HG03039 (cell line): Measurements from ENCODE around the gene ANGPT4.

ENCODE experiments used
- ATAC-seq: cut with Tn5 transposase; IDR thresholded peaks from one replicate; pipeline ENCODE4 v1.9.1; 2021; ENCODE audit warnings: mild to moderate bottlenecking, moderate library complexity; ENCODE audit not compliant: unreplicated experiment

ANGPT4 gene

GRCh38 chr20:942611-943010 is 26.5 kb upstream of the ANGPT4 start:
- ATAC-seq = no peak

DNA sequence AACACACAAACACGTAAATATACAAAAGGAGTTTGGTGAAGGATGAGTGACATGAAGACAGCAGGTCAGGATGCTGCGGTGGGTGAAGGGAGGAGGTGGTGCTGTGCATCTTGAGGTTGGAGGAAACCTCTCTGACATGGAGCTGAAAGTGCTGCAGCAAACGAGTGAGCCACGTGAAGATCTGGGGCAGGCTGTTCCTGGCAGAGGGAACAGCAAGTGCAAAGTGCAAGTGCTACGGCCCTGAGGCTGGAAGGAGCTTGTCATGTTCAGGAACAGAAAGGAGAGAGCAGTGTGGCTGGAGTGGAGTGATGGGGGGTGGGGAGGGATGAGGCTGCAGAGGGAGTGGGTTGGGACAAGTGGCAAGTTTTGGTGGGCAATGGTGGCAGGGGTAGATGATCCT is 24.8 kb upstream of the ANGPT4 start:
- no peak for ATAC-seq

DNA sequence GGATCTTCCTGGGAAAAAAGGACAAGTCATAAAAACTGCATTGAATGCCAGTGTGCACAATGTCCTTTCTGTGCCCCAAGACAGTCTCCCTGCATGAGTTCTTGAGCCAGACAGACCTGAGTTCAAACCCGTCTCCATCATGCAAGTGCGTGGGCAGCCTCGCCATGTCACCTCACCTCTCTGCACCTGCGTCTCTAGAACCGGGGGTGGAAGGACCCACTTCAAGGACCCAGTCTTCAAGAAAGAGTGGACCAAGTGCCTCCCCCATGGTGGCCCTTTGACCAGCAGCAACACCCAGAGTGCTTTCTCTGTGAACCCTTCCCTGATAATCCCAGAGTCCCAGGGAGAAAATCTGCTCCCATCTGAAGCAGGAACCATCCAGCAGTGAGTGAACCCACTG is 23.5 kb upstream of the ANGPT4 start:
- no peak for ATAC-seq

GRCh38 chr20:934186-934840 is 18.2 kb upstream of the ANGPT4 start:
- ATAC-seq = no peak

DNA sequence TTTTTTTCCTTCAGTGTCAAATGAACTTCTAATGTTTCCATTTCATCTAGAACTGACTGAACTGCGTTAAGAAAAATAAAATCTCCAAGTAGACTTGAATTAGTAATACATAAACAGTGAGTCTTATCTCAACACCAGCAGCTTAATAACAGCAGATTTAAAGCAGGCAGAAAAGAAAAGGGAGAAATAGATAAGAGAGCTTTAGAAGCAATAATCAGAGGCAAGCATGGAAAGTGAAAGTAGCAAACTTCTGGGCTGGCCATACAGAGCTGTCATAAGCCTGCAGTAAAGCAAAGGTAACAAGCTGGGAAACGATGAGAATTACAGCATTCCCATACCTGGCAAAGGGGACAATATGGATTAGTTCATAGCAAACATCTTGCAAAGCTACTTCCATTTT is 16.9 kb upstream of the ANGPT4 start:
- no peak for ATAC-seq

DNA sequence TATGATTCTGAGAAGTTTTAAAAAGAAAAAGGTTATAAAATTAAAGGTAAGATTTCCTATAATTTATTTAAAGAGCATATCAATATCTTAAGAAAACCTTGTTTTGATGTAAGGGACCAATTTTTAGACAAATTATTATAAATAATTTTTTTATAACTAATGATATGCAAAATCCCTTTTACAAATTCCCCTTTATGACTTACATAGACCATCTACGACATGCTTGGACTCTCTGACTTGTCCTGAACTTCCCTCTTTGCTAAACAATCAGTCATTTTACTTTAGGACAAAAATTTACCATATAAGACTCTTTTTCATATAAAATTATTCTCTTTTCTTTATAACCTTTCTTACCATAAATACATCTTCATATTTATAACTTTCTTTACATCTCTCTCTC is 15.3 kb upstream of the ANGPT4 start:
- no peak for ATAC-seq

DNA sequence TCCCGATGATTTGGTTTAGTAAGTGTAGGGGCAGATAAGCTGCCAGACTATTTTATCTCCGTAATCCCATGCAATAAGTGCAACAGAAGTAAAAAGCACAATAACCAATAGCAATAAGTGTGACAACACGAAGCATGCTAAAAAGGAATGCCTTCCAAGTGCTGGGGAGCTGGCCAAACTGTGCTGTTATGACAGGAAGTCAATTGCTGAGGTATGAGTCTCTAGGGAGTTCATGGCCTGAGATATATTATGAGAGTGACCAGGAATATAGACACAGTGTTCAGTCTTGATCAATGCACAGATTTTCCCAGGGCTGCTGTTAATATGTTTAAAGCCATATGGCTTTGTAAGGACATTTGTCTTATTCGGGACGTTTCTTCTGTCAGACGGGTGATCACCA is 10.5 kb upstream of the ANGPT4 start:
- no peak for ATAC-seq

GRCh38 chr20:925516-925915 is 9.4 kb upstream of the ANGPT4 start:
- ATAC-seq = no peak

GRCh38 chr20:924639-925038 is 8.5 kb upstream of the ANGPT4 start:
- no peak for ATAC-seq

DNA sequence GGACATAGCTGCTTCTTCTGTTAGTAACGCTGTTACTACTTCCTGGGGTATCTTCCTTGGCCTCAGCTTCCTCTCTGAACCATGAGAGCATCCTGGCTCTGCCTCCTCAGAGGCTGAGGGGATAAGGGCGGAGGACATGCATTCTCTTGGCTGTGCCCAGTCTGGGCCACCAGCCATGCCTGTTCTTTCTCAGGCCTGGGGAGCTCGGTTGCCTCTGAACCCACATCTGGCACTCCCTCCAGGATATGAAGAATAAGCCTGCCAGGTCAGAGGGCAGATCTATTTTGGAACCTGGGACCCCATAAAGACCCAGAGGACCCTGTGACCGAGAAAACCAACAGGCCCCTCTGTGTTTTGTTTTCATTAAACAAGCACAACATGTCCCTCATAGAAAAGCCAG is 6.6 kb upstream of the ANGPT4 start:
- no peak for ATAC-seq

- no peak for ATAC-seq
Measured at GRCh38 chr20:921068-921467, 4.9 kb upstream of the ANGPT4 start.

DNA sequence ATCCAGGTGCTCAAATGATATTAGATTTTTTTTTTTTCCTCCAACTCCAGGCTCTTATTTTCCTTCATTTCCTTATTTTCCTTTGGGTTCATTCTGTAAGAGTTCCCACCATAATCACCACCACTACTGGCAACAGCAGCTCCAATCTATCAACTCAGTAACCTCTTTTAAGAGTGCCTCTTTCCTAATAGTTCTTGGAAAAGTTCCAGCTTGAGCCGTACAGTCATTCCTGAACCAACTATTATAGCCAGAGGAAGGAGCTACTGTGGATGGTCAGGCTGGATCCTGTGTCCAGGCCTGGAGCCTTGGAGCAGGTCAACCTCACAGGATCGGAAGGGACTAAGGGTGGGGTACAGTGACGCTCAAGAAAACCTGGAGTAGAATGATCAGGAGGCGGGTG is 4.2 kb upstream of the ANGPT4 start:
- ATAC-seq = no peak

DNA sequence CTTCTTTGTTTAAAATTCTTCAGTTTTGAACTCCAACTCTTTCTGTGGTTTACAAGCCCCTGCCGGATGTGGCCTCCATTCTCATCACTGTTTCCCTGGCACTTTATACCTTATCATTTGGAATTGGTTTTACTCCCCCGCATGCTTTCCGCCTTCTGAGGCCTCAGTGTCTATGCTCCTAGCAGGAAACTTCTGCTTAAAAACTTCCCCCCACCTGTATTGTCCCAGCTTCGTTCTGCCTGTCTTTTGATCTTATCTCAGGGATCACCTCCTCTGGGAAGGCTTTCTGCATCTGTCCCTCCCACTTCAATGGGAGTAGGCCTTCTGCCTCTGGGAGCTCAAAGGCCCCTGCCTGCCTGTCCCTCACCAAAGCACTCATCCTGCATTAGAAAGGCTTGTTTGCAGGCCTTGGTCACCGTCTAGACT is 3.4 kb upstream of the ANGPT4 start:
- no peak for ATAC-seq

GRCh38 chr20:917416-917815 is 1.3 kb upstream of the ANGPT4 start:
- ATAC-seq = no peak

GRCh38 chr20:916825-917224 is 691 bp upstream of the ANGPT4 start:
- no peak for ATAC-seq

DNA sequence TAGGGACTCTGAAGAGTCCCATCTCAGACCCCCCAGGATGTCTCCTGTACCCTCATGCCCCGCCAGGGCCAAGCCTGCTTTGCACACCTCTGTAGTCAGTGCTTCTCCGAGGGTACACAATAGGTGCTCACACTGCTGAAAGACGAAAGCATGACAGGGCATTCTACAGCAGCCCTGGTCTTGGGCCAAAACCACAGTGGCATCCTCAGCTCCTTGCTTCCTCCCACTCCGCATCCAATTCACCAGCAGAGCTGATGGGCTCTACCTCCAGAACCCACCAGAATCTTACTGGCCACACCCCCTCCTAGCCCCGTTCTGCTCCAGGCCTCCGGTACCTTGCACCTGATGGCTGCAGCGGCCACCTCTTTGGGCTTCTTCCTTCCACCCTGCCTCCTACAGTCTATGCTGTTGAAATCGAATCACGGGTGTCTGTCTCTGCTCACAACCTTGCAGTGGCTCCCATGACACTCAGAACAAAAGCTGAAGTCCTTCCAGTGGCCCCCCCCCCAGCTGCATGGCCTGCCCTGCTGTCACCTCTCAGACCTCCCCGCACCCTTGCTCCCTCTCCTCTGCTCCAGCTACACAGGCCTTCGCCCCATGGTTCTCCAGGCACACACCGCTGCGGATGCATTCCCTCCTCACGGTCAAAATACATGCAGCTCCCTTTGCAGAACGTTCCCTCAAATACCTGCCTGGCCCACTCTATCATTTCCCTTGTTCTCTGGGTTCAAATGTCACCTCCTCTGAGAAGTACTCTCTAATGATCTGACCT is 1.2 kb downstream of the ANGPT4 start:
- no peak for ATAC-seq

- no peak for ATAC-seq
Measured at GRCh38 chr20:913306-913849, 2.8 kb downstream of the ANGPT4 start.

GRCh38 chr20:911882-912600 is 4.1 kb downstream of the ANGPT4 start:
- no peak for ATAC-seq

DNA sequence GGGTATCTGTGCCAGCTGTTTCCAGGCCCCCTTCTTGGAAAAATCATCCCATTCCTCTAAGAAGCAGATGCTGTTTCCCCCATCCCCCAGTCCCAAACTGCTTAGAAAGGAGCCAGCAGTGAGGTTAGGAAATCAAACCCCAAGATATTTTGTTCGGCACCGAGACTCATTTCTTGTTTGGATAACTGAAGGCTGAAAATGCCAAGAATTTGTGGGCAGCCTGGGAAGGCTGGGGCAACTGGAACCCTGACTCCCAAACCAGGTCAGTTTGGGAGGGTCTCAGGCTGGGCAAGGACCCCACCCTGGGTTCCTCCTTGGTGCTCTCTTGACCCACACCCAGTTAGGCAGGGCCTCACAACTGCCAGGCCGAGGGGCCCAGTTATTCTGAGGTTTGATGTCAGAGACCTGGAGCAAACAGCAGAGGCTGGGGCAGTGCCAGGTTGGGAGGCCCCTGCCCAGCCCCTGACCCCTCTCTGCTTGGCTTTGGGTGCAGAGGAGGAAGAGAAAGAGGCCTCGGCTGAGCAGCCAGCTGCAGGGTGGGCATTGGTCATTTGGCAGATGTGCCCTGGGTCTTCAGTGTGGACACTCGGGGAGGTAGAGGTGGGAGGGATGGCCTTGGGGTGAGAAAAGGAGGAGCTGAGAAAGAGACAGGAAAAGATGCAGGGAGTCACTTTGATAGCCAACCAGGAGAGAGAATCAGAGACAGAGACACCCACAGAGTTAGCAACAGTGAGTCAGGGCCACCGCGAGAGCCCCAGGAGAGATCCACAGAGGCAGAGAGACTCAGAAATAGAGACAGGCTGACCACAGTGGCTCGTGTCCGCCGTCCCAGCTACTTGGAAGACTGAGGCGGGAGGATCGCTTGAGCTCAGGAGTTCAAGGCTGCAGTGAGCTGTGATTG is 5.0 kb downstream of the ANGPT4 start:
- ATAC-seq = no peak

DNA sequence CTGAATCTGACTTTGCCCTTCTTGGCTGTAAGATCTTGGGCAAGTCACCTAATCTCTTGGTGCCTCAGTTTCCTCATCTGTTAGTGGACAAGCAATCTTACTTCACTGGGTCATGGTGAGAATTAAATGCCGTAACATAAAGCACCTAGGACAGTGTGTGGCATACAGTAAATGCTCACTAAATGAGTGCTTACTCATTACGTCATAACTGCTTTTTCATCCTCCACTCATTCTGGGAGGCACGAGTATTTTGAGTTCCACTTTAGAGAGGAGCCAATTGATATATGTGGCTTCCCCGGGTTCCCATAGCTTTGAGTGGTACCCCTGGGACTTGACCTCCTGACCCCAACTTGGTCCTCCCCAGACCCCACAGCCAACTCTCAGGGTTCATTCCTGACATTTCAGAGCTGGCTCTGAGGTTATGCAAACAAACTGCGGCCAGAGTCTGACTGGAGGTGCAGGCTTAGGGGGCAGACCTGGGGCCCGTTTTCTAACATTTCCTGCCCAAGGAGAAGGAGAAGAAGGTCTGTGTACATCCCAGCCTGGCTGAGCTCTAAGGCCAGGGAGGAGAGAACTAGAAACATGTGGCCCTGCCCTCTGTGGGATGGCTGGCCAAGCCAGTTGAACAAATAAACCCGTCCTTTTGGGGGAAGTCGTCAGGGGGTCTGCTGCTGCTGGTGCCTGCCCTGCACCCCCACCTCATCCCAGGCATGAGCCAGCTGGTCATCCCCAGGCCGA is 5.8 kb downstream of the ANGPT4 start:
- ATAC-seq = no peak
